B cell (primary cell): ENCODE measurements around the gene DDX24. TPM values are rescaled to one million over a fixed set of nuclear protein-coding genes. Genes with fewer than 3 reads are reported as not detected.

ENCODE experiments used
- ATAC-seq: fragments of 200-7000 bp; cut with Tn5 transposase; one replicate; pipeline ENCODE4 v1.10.0; 2021; ENCODE audit warnings: low read depth, mild to moderate bottlenecking, moderate number of reproducible peaks, moderate library complexity
- CTCF ChIA-PET: fragments of 350-600 bp; sonication (Branson Sonifier 250); formaldehyde crosslinking; loops from one replicate; lab custom pipeline; 2021; ENCODE audit warnings: antibody characterized with exemption, inconsistent platforms; lab: Charles Lee
- POLR2A ChIA-PET: fragments of 350-600 bp; sonication (Branson Sonifier 250); formaldehyde crosslinking; loops from one replicate; lab custom pipeline; 2021; ENCODE audit warnings: antibody characterized with exemption; lab: Charles Lee
- DNase-seq: peaks from one replicate; pipeline ENCODE4 v3.0.0; 2013
- H2AFZ ChIP-seq: 2 replicates; pipeline ENCODE4 v1.6.1; 2012; ENCODE audit warnings: mild to moderate bottlenecking, low read depth, low read length; ENCODE audit not compliant: insufficient read depth, poor library complexity, severe bottlenecking
- H3K27ac ChIP-seq, 2 donors: 1 replicate in 1 of 2; 2 replicates in 1 of 2; pipeline ENCODE4 v1.5.1; 2012 to 2013; ENCODE audit warnings: low read length in 2 of 2, mild to moderate bottlenecking in 2 of 2, moderate library complexity in 1 of 2
- H3K27me3 ChIP-seq, 4 experiments: fragments of 200-600 bp in 1 of 4; sonication (generic) in 1 of 4; replicated peaks in 1 of 4; 1 replicate in 2 of 4; 2 replicates in 2 of 4; pipeline versions ENCODE4 v1.6.1 to v1.7.0; 2013 to 2016; ENCODE audit warnings: low read length in 3 of 4, mild to moderate bottlenecking in 2 of 4, mixed read lengths in 1 of 4, moderate library complexity in 1 of 4; ENCODE audit not compliant: insufficient read depth in 4 of 4, control insufficient read depth in 3 of 4; ENCODE audit errors: control extremely low read depth in 1 of 4
- H3K36me3 ChIP-seq, 2 experiments: replicated peaks in 1 of 2; 1 replicate in 1 of 2; 2 replicates in 1 of 2; pipeline versions ENCODE4 v1.6.1 to v1.7.1; 2013; ENCODE audit warnings: low read length in 1 of 2; ENCODE audit not compliant: insufficient read depth in 2 of 2, control insufficient read depth in 1 of 2; ENCODE audit errors: control extremely low read depth in 1 of 2, extremely low read depth in 1 of 2
- H3K4me1 ChIP-seq, 2 donors: fragments of 200-600 bp in 1 of 2; sonication (generic) in 1 of 2; 1 replicate in 1 of 2; 2 replicates in 1 of 2; pipeline versions ENCODE4 v1.5.1 to v1.6.1; 2013 to 2017; ENCODE audit warnings: low read length in 2 of 2; ENCODE audit not compliant: control insufficient read depth in 2 of 2, insufficient read depth in 2 of 2
- H3K4me2 ChIP-seq: replicated peaks from 2 replicates; pipeline ENCODE3; 2012; ENCODE audit warnings: mild to moderate bottlenecking, low read depth, low read length; ENCODE audit not compliant: poor library complexity, severe bottlenecking
- H3K4me3 ChIP-seq, 5 experiments: fragments of 200-600 bp in 1 of 5; sonication (generic) in 1 of 5; 1 replicate in 3 of 5; 2 replicates in 2 of 5; pipeline versions ENCODE4 v1.5.1 to v1.7.0; 2011 to 2016; ENCODE audit warnings: low read length in 4 of 5, mild to moderate bottlenecking in 4 of 5, low read depth in 2 of 5, control low read depth in 1 of 5, moderate library complexity in 1 of 5; ENCODE audit not compliant: insufficient read depth in 1 of 5; ENCODE audit errors: control extremely low read depth in 1 of 5, extremely low read depth in 1 of 5
- H3K79me2 ChIP-seq: fragments of 200-600 bp; sonication (generic); one replicate; pipeline ENCODE4 v1.6.0; 2016; ENCODE audit warnings: low read length; ENCODE audit not compliant: control insufficient read depth, insufficient read depth
- H3K9ac ChIP-seq: fragments of 200-600 bp; sonication (generic); 2 replicates; pipeline ENCODE4 v1.6.1; 2017; ENCODE audit warnings: mild to moderate bottlenecking, low read length, moderate library complexity
- H3K9me3 ChIP-seq, 3 donors: one replicate each; pipeline versions ENCODE4 v1.6.1 to v1.7.1; 2013; ENCODE audit warnings: low read length in 2 of 3; ENCODE audit not compliant: control insufficient read depth in 2 of 3, insufficient read depth in 1 of 3; ENCODE audit errors: control extremely low read depth in 1 of 3
- H4K20me1 ChIP-seq: 2 replicates; pipeline ENCODE4 v1.6.0; 2012; ENCODE audit warnings: mild to moderate bottlenecking, low read length; ENCODE audit not compliant: insufficient read depth, control insufficient read depth, poor library complexity, severe bottlenecking
- H3K27ac Mint-ChIP-seq: one replicate; pipeline ENCODE4 v1.8.0; 2021; ENCODE audit warnings: mixed read lengths
- H3K27me3 Mint-ChIP-seq: one replicate; pipeline ENCODE4 v1.8.0; 2021; ENCODE audit warnings: mixed read lengths
- H3K4me1 Mint-ChIP-seq: one replicate; pipeline ENCODE4 v1.8.0; 2021; ENCODE audit warnings: mixed read lengths
- H3K4me3 Mint-ChIP-seq: one replicate; pipeline ENCODE4 v1.8.0; 2021; ENCODE audit warnings: mixed read lengths
- H3K9me3 Mint-ChIP-seq: one replicate; pipeline ENCODE4 v1.8.0; 2022; ENCODE audit warnings: mixed read lengths; ENCODE audit not compliant: insufficient read depth
- CTCF ChIP-seq: fragments of 200-600 bp; IDR thresholded peaks from one replicate; pipeline ENCODE4 v1.8.0; 2022; ENCODE audit warnings: antibody characterized with exemption, mild to moderate bottlenecking
- EZH2 ChIP-seq: IDR thresholded peaks from 2 replicates; pipeline ENCODE4 v1.6.1; 2012; ENCODE audit warnings: borderline replicate concordance, low read depth, mild to moderate bottlenecking, moderate library complexity, low read length; ENCODE audit not compliant: insufficient read depth, poor library complexity, severe bottlenecking
- WGBS: methylation state at CpG from one replicate; pipeline ENCODE4 v1.1.5; 2013; ENCODE audit warnings: missing lambda C conversion rate; ENCODE audit not compliant: insufficient coverage; 5-methylcytosine and 5-hydroxymethylcytosine counted together
- intact Hi-C: fragments of 100-400 bp; cut with micrococcal nuclease; formaldehyde crosslinking; loops from one replicate; pipeline ENCODE4 v1.10.0; 2022
- polyA plus RNA-seq: library from polyadenylated mRNA; depleted of rRNA; stranded (reverse); fragments of >200 nt; gene quantifications from 2 replicates; pipeline ENCODE4 v1.2.3, GENCODE V29; 2012
- total RNA-seq, 2 donors: library from RNA; stranded (reverse); fragments of 120-200 nt in 1 of 2; gene quantifications; 1 replicate in 1 of 2; 2 replicates in 1 of 2; pipeline versions ENCODE4 v1.2.3 to v1.2.4, GENCODE V29; 2013 to 2022

DDX24 gene
- total and polyA plus RNA-seq, 2 donors (not counting 1 experiment from before 2014, with no cell fraction given): 145 to 211 TPM

- Histone ChIP-seq H3K4me1 (no peaks in the 10 kb centered on the region), H2AFZ (no peak overlapping the region), H4K20me1 (peaks cover 5% of the 10 kb centered on the region), H3K4me3 (no peak overlapping the region), H3K27ac (no peak overlapping the region), H3K9ac (no peak overlapping the region), H3K36me3 (peaks cover 5 to 55% of the 10 kb centered on the region in 2 experiments), H3K79me2 (no peaks in the 10 kb centered on the region), H3K9me3 (no peaks in the 10 kb centered on the region), H3K27me3 (no peaks in the 10 kb centered on the region), H3K4me2 (no peak overlapping the region)
- Mint-ChIP-seq H3K4me1 (no peaks in the 10 kb centered on the region), H3K27ac (no peak overlapping the region), H3K9me3 (no peaks in the 10 kb centered on the region), H3K4me3 (no peak overlapping the region), H3K27me3 (no peaks in the 10 kb centered on the region)
- ChIA-PET CTCF (interaction anchor here (0.9 to 2.7 kb wide), 3 partner anchors 9 to 87 kb away, joined by 3 to 6 read pairs (median 6); no protein-coding TSS in a partner anchor), POLR2A (no interaction called here)
- no peak for DNase-seq
- intact Hi-C loops: no loop called here
- WGBS: 92% methylated on average over 18 of the region's 19 CpGs
- TF ChIP-seq EZH2 (no peak), CTCF (no peak)
- no peak for ATAC-seq
Observed at GRCh38 chr14:94045563-94046345, 35.2 kb downstream of the DDX24 start.

GRCh38 chr14:94045101-94045500, 35.9 kb downstream of the DDX24 start:
- no peak overlapping the region for H3K27ac ChIP-seq
- Mint-ChIP-seq H3K27me3 (no peaks in the 10 kb centered on the region), H3K4me3 (no peak overlapping the region), H3K9me3 (no peaks in the 10 kb centered on the region), H3K27ac (no peak overlapping the region), H3K4me1 (no peaks in the 10 kb centered on the region)
- no peaks in the 10 kb centered on the region for H3K79me2 ChIP-seq
- H3K36me3 ChIP-seq: peaks cover 2 to 48% of the 10 kb centered on the region in 2 experiments
- 94% methylated on average over 6 of the region's 8 CpGs for WGBS
- H3K9me3 ChIP-seq: no peaks in the 10 kb centered on the region
- no peak overlapping the region for H2AFZ ChIP-seq
- POLR2A ChIA-PET: no interaction called here
- DNase-seq (no peak), ATAC-seq (no peak)
- no peak overlapping the region for H3K4me3 ChIP-seq
- H3K27me3 ChIP-seq: no peaks in the 10 kb centered on the region
- peaks cover 2% of the 10 kb centered on the region for H4K20me1 ChIP-seq
- intact Hi-C loops: no loop called here
- H3K4me2 ChIP-seq: no peak overlapping the region
- no peaks in the 10 kb centered on the region for H3K4me1 ChIP-seq
- H3K9ac ChIP-seq: no peak overlapping the region
- no peak for TF ChIP-seq EZH2
- no peak for TF ChIP-seq CTCF
- CTCF ChIA-PET: interaction anchor here (0.9 to 1.6 kb wide), 2 partner anchors 9 to 87 kb away, joined by 3 to 6 read pairs; no protein-coding TSS in a partner anchor
